H1 (cell line): ENCODE data around the gene GTF2F2. TPM values are rescaled to one million over a fixed set of nuclear protein-coding genes. Genes with fewer than 3 reads are reported as not detected.

Experiments used
- CBX8 ChIP-seq: fragments of 300-800, 300-1000 bp; sonication (generic); IDR thresholded peaks from 2 replicates; pipeline ENCODE4 v1.7.1; 2016; ENCODE audit warnings: low read depth, low read length, borderline replicate concordance
- CTBP2 ChIP-seq: IDR thresholded peaks from 2 replicates; pipeline ENCODE4 v1.7.0; 2011; ENCODE audit warnings: borderline replicate concordance, mild to moderate bottlenecking, moderate library complexity, mixed read lengths, low read length; ENCODE audit not compliant: insufficient read depth, insufficient read length
- EZH2 ChIP-seq: fragments of 200-600 bp; sonication (generic); IDR thresholded peaks from 2 replicates; pipeline ENCODE4 v1.7.1; 2012; ENCODE audit warnings: low read depth, mild to moderate bottlenecking, moderate library complexity, low read length, inconsistent platforms; ENCODE audit not compliant: severe bottlenecking
- HDAC6 ChIP-seq: IDR thresholded peaks from one replicate; pipeline ENCODE4 v1.7.1; 2012; ENCODE audit warnings: low read depth, mild to moderate bottlenecking, inconsistent platforms, low read length, moderate library complexity
- JUND ChIP-seq: IDR thresholded peaks from 2 replicates; pipeline ENCODE4 v1.6.1; 2011; ENCODE audit warnings: mild to moderate bottlenecking, improper control_type of control experiment, low read length
- KDM5A ChIP-seq: fragments of 200-600 bp; IDR thresholded peaks from 2 replicates; pipeline ENCODE4 v1.7.1; 2012; ENCODE audit warnings: mild to moderate bottlenecking, low read length, inconsistent platforms, mixed read lengths
- PHF8 ChIP-seq: fragments of 200-600 bp; sonication (generic); conservative IDR thresholded peaks from 2 replicates; pipeline ENCODE4 v1.7.1; 2012; ENCODE audit warnings: low read depth, mild to moderate bottlenecking, inconsistent platforms, low read length, moderate library complexity
- POLR2AphosphoS5 ChIP-seq: IDR thresholded peaks from 2 replicates; pipeline ENCODE4 v1.6.1; 2011; ENCODE audit warnings: low read depth, low read length
- RAD21 ChIP-seq, 2 experiments: IDR thresholded peaks in 1 of 2; conservative IDR thresholded peaks in 1 of 2; 2 replicates each; pipeline ENCODE4 v1.6.1; 2011; ENCODE audit warnings: low read depth in 2 of 2, low read length in 2 of 2, improper control_type of control experiment in 1 of 2, inconsistent platforms in 1 of 2, mild to moderate bottlenecking in 1 of 2, moderate library complexity in 1 of 2
- SUZ12 ChIP-seq: fragments of 200-600 bp; sonication (generic); IDR thresholded peaks from 2 replicates; pipeline ENCODE4 v1.6.1; 2012; ENCODE audit warnings: mild to moderate bottlenecking, inconsistent platforms, low read length, moderate library complexity, mixed read lengths
- TEAD4 ChIP-seq: IDR thresholded peaks from 2 replicates; pipeline ENCODE4 v1.6.1; 2012; ENCODE audit warnings: low read depth, low read length, inconsistent platforms, mixed read lengths
- polyA plus RNA-seq, 7 experiments: library from polyadenylated mRNA; depleted of rRNA in 3 of 7; stranded (reverse) in 5 of 7; unstranded in 2 of 7; fragments of >200 nt in 5 of 7; fragments of 200-250 nt in 2 of 7; gene quantifications; 1 replicate in 5 of 7; 2 replicates in 1 of 7; 4 replicates in 1 of 7; pipeline versions ENCODE4 v1.2.1 to v1.2.3, GENCODE V29; 2011 to 2013; ENCODE audit warnings: missing spikeins in 2 of 7, mixed read lengths in 2 of 7
- total RNA-seq: library from RNA; stranded (reverse); fragmentation: NEBNext Ultra II Directional; extraction: Animal tissue kit (Norgen Biotek cat#: 25700); gene quantifications from 2 replicates; pipeline ENCODE4 v1.2.1, GENCODE V29; 2021
- TF ChIP-seq, protein P1 (sequence below): fragments of 300-600 bp; sonication (generic); IDR thresholded peaks from 2 replicates; pipeline ENCODE4 v1.7.1; 2012; ENCODE audit warnings: low read length, moderate library complexity, mild to moderate bottlenecking, inconsistent platforms; ENCODE audit not compliant: insufficient replicate concordance

The GTF2F2 gene
- total and polyA plus RNA-seq, 2 of the 8 experiments (the other 6 are each of a cell fraction or from before 2014, with no cell fraction given): 10.8 to 31.1 TPM

DNA sequence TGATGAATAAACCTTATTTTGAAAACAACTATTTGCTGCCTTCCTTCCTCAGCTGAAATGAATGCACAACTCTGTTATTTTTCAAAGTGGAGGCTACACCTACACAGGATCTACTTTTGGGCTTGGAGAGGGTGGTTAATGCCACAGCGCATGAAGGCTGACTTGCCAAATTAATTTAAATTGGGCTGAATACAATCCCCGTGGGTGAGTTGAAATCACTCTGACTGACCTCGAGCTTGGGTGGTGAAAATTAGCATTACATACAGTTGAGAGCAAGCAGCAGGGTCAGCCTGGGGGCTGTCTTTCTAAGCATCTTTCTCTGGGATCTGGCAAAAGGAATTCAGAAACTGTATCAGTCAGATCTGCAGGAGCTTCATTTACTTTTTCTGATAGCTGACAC is 182.2 kb downstream of the GTF2F2 start (continued):
- TF ChIP-seq, protein P1, sequence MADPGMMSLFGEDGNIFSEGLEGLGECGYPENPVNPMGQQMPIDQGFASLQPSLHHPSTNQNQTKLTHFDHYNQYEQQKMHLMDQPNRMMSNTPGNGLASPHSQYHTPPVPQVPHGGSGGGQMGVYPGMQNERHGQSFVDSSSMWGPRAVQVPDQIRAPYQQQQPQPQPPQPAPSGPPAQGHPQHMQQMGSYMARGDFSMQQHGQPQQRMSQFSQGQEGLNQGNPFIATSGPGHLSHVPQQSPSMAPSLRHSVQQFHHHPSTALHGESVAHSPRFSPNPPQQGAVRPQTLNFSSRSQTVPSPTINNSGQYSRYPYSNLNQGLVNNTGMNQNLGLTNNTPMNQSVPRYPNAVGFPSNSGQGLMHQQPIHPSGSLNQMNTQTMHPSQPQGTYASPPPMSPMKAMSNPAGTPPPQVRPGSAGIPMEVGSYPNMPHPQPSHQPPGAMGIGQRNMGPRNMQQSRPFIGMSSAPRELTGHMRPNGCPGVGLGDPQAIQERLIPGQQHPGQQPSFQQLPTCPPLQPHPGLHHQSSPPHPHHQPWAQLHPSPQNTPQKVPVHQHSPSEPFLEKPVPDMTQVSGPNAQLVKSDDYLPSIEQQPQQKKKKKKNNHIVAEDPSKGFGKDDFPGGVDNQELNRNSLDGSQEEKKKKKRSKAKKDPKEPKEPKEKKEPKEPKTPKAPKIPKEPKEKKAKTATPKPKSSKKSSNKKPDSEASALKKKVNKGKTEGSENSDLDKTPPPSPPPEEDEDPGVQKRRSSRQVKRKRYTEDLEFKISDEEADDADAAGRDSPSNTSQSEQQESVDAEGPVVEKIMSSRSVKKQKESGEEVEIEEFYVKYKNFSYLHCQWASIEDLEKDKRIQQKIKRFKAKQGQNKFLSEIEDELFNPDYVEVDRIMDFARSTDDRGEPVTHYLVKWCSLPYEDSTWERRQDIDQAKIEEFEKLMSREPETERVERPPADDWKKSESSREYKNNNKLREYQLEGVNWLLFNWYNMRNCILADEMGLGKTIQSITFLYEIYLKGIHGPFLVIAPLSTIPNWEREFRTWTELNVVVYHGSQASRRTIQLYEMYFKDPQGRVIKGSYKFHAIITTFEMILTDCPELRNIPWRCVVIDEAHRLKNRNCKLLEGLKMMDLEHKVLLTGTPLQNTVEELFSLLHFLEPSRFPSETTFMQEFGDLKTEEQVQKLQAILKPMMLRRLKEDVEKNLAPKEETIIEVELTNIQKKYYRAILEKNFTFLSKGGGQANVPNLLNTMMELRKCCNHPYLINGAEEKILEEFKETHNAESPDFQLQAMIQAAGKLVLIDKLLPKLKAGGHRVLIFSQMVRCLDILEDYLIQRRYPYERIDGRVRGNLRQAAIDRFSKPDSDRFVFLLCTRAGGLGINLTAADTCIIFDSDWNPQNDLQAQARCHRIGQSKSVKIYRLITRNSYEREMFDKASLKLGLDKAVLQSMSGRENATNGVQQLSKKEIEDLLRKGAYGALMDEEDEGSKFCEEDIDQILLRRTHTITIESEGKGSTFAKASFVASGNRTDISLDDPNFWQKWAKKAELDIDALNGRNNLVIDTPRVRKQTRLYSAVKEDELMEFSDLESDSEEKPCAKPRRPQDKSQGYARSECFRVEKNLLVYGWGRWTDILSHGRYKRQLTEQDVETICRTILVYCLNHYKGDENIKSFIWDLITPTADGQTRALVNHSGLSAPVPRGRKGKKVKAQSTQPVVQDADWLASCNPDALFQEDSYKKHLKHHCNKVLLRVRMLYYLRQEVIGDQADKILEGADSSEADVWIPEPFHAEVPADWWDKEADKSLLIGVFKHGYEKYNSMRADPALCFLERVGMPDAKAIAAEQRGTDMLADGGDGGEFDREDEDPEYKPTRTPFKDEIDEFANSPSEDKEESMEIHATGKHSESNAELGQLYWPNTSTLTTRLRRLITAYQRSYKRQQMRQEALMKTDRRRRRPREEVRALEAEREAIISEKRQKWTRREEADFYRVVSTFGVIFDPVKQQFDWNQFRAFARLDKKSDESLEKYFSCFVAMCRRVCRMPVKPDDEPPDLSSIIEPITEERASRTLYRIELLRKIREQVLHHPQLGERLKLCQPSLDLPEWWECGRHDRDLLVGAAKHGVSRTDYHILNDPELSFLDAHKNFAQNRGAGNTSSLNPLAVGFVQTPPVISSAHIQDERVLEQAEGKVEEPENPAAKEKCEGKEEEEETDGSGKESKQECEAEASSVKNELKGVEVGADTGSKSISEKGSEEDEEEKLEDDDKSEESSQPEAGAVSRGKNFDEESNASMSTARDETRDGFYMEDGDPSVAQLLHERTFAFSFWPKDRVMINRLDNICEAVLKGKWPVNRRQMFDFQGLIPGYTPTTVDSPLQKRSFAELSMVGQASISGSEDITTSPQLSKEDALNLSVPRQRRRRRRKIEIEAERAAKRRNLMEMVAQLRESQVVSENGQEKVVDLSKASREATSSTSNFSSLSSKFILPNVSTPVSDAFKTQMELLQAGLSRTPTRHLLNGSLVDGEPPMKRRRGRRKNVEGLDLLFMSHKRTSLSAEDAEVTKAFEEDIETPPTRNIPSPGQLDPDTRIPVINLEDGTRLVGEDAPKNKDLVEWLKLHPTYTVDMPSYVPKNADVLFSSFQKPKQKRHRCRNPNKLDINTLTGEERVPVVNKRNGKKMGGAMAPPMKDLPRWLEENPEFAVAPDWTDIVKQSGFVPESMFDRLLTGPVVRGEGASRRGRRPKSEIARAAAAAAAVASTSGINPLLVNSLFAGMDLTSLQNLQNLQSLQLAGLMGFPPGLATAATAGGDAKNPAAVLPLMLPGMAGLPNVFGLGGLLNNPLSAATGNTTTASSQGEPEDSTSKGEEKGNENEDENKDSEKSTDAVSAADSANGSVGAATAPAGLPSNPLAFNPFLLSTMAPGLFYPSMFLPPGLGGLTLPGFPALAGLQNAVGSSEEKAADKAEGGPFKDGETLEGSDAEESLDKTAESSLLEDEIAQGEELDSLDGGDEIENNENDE: no peak
- TF ChIP-seq CBX8 (no peak), POLR2AphosphoS5 (no peak), TEAD4 (no peak), JUND (no peak), KDM5A (no peak), CTBP2 (no peak), HDAC6 (no peak), SUZ12 (no peak), RAD21 (IDR thresholded peaks at IDR 0.05 in 1 of 2, conservative IDR thresholded peaks at IDR 0.05 in 1 of 2; ENCODE audit: low read depth in 2 of 2, low read length in 2 of 2) (no peak), EZH2 (no peak), PHF8 (no peak)
